Measurements from ENCODE around the gene ARHGAP31.

The ARHGAP31 gene

DNA sequence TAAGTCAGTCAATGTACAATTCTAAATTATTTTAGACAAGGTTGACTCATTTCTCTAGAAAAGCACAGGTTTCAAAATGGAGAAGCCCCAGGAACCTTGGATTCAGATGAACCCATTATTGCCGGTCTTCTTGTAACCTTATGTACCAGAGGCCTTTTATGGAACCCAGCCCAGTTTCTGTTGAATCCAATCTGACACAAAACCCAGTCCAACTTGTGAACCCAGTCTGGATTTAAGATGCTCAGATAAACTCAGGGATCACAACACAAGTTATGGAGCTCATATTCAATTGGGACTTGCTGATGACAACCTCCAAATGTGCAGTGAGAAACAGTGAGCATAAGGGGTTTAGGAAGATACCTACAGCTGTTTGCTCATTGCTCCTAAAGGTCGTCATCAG, 37.1 kb upstream of the ARHGAP31 start:
- Histone ChIP-seq H4K20me1 (ENCODE audit: low read depth, low read length) (no peaks in the 10 kb centered on the region), H3K4me2 (ENCODE audit: low read depth, low read length, poor library complexity, severe bottlenecking) (no peak overlapping the region), H3K36me3 (ENCODE audit: low read length) (no peaks in the 10 kb centered on the region), H3K9me3 (ENCODE audit: insufficient read depth, low read length) (no peaks in the 10 kb centered on the region), H3K79me2 (ENCODE audit: insufficient read depth, low read length) (no peaks in the 10 kb centered on the region), H3K9me2 (replicated peaks; ENCODE audit: insufficient read depth, low read length) (no peaks in the 10 kb centered on the region), H3K27ac (ENCODE audit: low read depth, low read length) (no peak overlapping the region), H3F3A (ENCODE audit: insufficient read depth) (no peaks in the 10 kb centered on the region), H2AFZ (ENCODE audit: low read depth, low read length, severe bottlenecking) (no peak overlapping the region), H3K27me3 (ENCODE audit: low read length) (no peaks in the 10 kb centered on the region), H3K9ac (ENCODE audit: low read length) (no peak overlapping the region), H3K4me3 (ENCODE audit: insufficient read depth, low read length, poor library complexity, severe bottlenecking) (no peak overlapping the region)
- no peak for TF ChIP-seq EZH2phosphoT487 (conservative IDR thresholded peaks at IDR 0.05; ENCODE audit: low read length)
- TF ChIP-seq, protein P1, sequence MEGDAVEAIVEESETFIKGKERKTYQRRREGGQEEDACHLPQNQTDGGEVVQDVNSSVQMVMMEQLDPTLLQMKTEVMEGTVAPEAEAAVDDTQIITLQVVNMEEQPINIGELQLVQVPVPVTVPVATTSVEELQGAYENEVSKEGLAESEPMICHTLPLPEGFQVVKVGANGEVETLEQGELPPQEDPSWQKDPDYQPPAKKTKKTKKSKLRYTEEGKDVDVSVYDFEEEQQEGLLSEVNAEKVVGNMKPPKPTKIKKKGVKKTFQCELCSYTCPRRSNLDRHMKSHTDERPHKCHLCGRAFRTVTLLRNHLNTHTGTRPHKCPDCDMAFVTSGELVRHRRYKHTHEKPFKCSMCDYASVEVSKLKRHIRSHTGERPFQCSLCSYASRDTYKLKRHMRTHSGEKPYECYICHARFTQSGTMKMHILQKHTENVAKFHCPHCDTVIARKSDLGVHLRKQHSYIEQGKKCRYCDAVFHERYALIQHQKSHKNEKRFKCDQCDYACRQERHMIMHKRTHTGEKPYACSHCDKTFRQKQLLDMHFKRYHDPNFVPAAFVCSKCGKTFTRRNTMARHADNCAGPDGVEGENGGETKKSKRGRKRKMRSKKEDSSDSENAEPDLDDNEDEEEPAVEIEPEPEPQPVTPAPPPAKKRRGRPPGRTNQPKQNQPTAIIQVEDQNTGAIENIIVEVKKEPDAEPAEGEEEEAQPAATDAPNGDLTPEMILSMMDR (IDR thresholded peaks at IDR 0.05; ENCODE audit: insufficient read depth, low read length, poor library complexity, severe bottlenecking): no peak

DNA sequence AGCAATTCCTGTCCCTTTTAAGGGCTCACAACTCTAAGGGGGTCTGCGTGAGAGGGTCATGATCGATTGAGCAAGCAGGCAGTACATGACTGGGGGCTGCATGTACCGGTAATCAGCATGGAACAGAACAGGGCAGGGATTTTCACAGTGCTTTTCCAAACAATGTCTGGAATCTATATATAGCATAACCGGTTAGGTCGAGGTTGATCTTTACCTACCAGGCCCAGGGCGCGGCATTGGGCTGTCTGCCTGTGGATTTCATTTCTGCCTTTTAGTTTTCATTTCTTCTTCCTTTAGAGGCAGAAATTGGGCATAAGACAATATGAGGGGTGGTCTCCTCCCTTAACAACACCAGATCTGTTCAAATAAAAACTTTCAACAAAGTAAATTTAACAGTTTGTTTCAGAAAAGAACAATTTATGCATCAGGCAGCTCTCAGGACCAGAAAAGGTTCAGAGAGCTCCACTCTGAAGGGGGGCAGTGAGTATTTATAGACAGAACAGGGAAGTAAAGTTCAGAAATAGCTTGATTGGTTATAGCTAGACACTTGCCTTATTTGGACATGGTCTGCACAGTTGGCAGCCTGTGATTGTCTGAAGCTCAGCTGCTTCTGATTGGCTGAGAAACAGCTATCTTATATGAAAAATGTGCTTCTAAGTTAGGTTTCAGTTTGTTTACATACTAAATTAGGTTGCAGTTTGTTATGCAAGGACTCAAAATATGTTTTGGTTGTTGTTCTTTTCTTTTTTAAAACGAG, 36.4 kb upstream of the ARHGAP31 start:
- no peak overlapping the region for H3K27ac ChIP-seq (ENCODE audit: low read depth, low read length)
- no peak overlapping the region for H3K4me3 ChIP-seq (ENCODE audit: insufficient read depth, low read length, poor library complexity, severe bottlenecking)
- no peaks in the 10 kb centered on the region for H3K36me3 ChIP-seq (ENCODE audit: low read length)
- no peak overlapping the region for H2AFZ ChIP-seq (ENCODE audit: low read depth, low read length, severe bottlenecking)
- no peaks in the 10 kb centered on the region for H3K79me2 ChIP-seq (ENCODE audit: insufficient read depth, low read length)
- no peaks in the 10 kb centered on the region for H3K9me2 ChIP-seq (replicated peaks; ENCODE audit: insufficient read depth, low read length)
- H3K4me2 ChIP-seq (ENCODE audit: low read depth, low read length, poor library complexity, severe bottlenecking): no peak overlapping the region
- no peak overlapping the region for H3K9ac ChIP-seq (ENCODE audit: low read length)
- H3F3A ChIP-seq (ENCODE audit: insufficient read depth): no peaks in the 10 kb centered on the region
- H3K27me3 ChIP-seq (ENCODE audit: low read length): no peaks in the 10 kb centered on the region
- no peaks in the 10 kb centered on the region for H4K20me1 ChIP-seq (ENCODE audit: low read depth, low read length)
- TF ChIP-seq EZH2phosphoT487 (conservative IDR thresholded peaks at IDR 0.05; ENCODE audit: low read length): no peak
- TF ChIP-seq, protein P1 (IDR thresholded peaks at IDR 0.05; ENCODE audit: insufficient read depth, low read length, poor library complexity, severe bottlenecking): no peak
- H3K9me3 ChIP-seq (ENCODE audit: insufficient read depth, low read length): no peaks in the 10 kb centered on the region

- Histone ChIP-seq H3K4me3 (ENCODE audit: insufficient read depth, low read length, poor library complexity, severe bottlenecking) (no peak overlapping the region), H2AFZ (ENCODE audit: low read depth, low read length, severe bottlenecking) (no peak overlapping the region), H3K4me2 (ENCODE audit: low read depth, low read length, poor library complexity, severe bottlenecking) (no peak overlapping the region)
These were observed 35.3 kb upstream of the ARHGAP31 start for GRCh38 chr3:119258915-119259314.

More at GRCh38 chr3:119258915-119259314, 35.3 kb upstream of the ARHGAP31 start:
- TF ChIP-seq EZH2phosphoT487 (conservative IDR thresholded peaks at IDR 0.05; ENCODE audit: low read length): no peak
- TF ChIP-seq, protein P1 (IDR thresholded peaks at IDR 0.05; ENCODE audit: insufficient read depth, low read length, poor library complexity, severe bottlenecking): no peak
- no peaks in the 10 kb centered on the region for H3K9me3 ChIP-seq (ENCODE audit: insufficient read depth, low read length)
- H3K9me2 ChIP-seq (replicated peaks; ENCODE audit: insufficient read depth, low read length): no peaks in the 10 kb centered on the region
- no peaks in the 10 kb centered on the region for H4K20me1 ChIP-seq (ENCODE audit: low read depth, low read length)
- H3K27ac ChIP-seq (ENCODE audit: low read depth, low read length): no peak overlapping the region
- H3K36me3 ChIP-seq (ENCODE audit: low read length): no peaks in the 10 kb centered on the region
- H3F3A ChIP-seq (ENCODE audit: insufficient read depth): no peaks in the 10 kb centered on the region
- H3K27me3 ChIP-seq (ENCODE audit: low read length): no peaks in the 10 kb centered on the region
- H3K9ac ChIP-seq (ENCODE audit: low read length): no peak overlapping the region
- H3K79me2 ChIP-seq (ENCODE audit: insufficient read depth, low read length): no peaks in the 10 kb centered on the region

All from SU-DHL-6 (cell line).